NT2/D1 (cell line): ENCODE data around the gene HBEGF.

Experiments
- DNase-seq: peaks from one replicate; pipeline ENCODE4 v3.0.0-alpha.2; 2011; ENCODE audit warnings: low read depth, low spot score
- H3K27me3 ChIP-seq: 2 replicates; pipeline ENCODE4 v1.6.0; 2011; ENCODE audit warnings: mild to moderate bottlenecking; ENCODE audit not compliant: insufficient read length, insufficient read depth
- H3K36me3 ChIP-seq: 2 replicates; pipeline ENCODE4 v1.6.1; 2011; ENCODE audit warnings: mild to moderate bottlenecking, low read length, mixed read lengths; ENCODE audit not compliant: insufficient read depth, insufficient read length
- H3K4me1 ChIP-seq: 2 replicates; pipeline ENCODE4 v1.5.1; 2011; ENCODE audit not compliant: insufficient read depth, insufficient read length
- H3K4me3 ChIP-seq: 2 replicates; pipeline ENCODE4 v1.5.1; 2011; ENCODE audit warnings: low read depth; ENCODE audit not compliant: insufficient read length
- H3K9ac ChIP-seq: 2 replicates; pipeline ENCODE4 v1.6.0; 2011; ENCODE audit warnings: low read depth; ENCODE audit not compliant: insufficient read length
- H3K9me3 ChIP-seq: 2 replicates; pipeline ENCODE4 v1.5.1; 2011; ENCODE audit warnings: mild to moderate bottlenecking, low read length; ENCODE audit not compliant: insufficient read depth
- SUZ12 ChIP-seq: IDR thresholded peaks from 2 replicates; pipeline ENCODE4 v1.6.1; 2011; ENCODE audit not compliant: insufficient read length, insufficient read depth; ENCODE audit errors: extremely low read depth
- YY1 ChIP-seq: IDR thresholded peaks from 2 replicates; pipeline ENCODE4 v1.6.1; 2011; ENCODE audit not compliant: insufficient read length, insufficient read depth
- ZNF274 ChIP-seq: IDR thresholded peaks from 2 replicates; pipeline ENCODE4 v1.6.1; 2011; ENCODE audit warnings: mild to moderate bottlenecking, low read depth, low read length

Gene HBEGF

DNA sequence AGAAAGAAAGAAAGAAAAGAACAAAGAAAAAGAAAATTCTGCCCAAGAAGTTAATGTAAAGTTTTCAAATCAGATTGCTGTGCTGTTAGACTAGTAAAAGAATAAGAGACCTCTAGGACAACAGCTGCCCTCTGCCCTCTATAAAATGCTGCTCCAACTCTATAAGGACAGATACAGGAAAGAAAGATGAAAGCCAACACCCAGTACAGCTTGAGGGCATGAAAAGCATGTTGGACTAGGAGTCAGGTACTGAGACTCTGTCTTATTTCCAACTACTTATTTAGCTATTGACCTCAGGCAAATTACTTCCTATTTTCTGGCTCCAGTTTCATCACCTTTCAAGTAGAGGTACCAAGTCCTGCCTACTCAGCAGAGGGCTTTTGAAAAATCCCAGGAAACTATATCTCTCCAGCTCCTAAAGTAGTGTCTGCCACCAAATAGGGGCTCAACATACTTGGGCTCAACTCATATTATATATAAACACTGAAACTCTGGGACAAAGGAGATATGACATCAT is 5.7 kb downstream of the HBEGF start:
- peaks cover 3% of the 10 kb centered on the region for H3K27me3 ChIP-seq
- H3K4me3 ChIP-seq = no peak overlapping the region
- no peak for TF ChIP-seq ZNF274
- TF ChIP-seq YY1 = no peak
- TF ChIP-seq SUZ12 = no peak
- H3K36me3 ChIP-seq = peaks cover 74% of the 10 kb centered on the region
- no peaks in the 10 kb centered on the region for H3K9me3 ChIP-seq
- no peak for DNase-seq
- peaks cover 9% of the 10 kb centered on the region for H3K4me1 ChIP-seq
- no peak overlapping the region for H3K9ac ChIP-seq

DNA sequence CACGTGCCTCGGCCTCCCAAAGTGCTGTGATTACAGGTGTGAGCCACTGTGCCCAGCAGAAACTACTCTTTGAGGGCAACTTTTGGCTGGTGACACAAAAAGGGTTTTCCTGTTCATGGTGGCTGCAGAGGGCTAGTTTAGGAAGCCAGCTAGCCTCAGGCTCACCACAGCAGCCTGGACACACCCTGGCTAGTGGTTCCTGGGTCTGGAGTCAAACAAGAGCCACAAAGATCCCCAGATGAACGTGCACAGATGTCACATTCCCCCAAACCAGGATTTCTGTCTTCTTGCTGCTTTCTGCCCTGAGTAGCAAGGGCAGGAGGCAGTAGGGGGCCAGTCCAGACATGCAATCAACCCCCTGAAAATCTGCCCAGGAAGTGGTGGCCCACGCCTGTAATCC is 6.8 kb downstream of the HBEGF start:
- Histone ChIP-seq H3K4me3 (no peak overlapping the region), H3K36me3 (peaks cover 77% of the 10 kb centered on the region), H3K4me1 (peaks cover 2% of the 10 kb centered on the region), H3K9me3 (no peaks in the 10 kb centered on the region), H3K27me3 (no peaks in the 10 kb centered on the region), H3K9ac (no peak overlapping the region)
- no peak for TF ChIP-seq SUZ12
- no peak for TF ChIP-seq ZNF274
- no peak for TF ChIP-seq YY1
- DNase-seq = no peak

DNA sequence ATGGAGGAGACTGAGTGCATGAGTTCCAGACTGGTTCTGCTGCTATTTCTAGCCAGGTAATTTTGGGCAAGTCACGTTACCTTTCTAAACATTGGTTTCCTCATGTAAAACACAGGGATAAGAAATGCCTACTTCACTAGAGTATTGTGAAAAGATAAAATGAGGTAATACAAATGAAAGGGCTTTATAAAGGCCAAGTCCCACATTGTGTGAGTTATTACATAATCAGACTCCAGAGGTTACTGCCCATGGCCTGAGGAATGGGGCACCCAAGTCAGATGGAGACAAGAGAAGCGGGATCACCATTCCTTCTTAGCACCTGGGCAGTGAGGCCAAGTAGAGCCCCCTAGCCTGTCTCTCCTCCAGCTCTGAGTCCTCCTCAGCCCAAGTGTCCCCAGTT is 7.5 kb downstream of the HBEGF start:
- no peak for DNase-seq
- Histone ChIP-seq H3K36me3 (peaks cover 78% of the 10 kb centered on the region), H3K4me1 (no peaks in the 10 kb centered on the region)

DNA sequence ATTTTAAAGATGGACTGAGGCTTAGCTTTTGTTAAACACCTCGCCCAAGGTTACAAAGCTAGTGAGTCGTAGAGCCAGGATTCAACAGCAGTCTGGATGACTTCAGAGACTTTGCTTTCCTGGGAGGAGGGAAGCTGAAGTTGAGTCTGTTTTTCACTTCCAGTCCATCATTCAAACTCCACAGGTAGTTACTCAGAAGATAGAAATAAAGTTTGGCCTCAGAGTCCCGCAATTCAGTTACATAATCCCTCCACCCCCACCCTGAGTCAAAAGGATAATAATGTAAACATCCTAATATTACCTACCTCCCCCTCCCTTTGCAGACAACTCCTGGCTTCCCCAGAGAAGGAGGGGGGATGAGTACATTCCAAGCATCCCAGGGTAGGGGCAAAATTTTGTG is 8.1 kb downstream of the HBEGF start:
- no peak overlapping the region for H3K4me3 ChIP-seq
- DNase-seq = no peak
- no peaks in the 10 kb centered on the region for H3K27me3 ChIP-seq
- no peaks in the 10 kb centered on the region for H3K9me3 ChIP-seq
- no peak overlapping the region for H3K9ac ChIP-seq
- TF ChIP-seq ZNF274 = no peak
- no peak for TF ChIP-seq YY1
- no peak for TF ChIP-seq SUZ12
- peaks cover 78% of the 10 kb centered on the region for H3K36me3 ChIP-seq
- no peaks in the 10 kb centered on the region for H3K4me1 ChIP-seq

More for the DNA sequence above, 7.5 kb downstream of the HBEGF start:
- Histone ChIP-seq H3K9me3 (no peaks in the 10 kb centered on the region), H3K4me3 (no peak overlapping the region), H3K27me3 (no peaks in the 10 kb centered on the region), H3K9ac (no peak overlapping the region)
- TF ChIP-seq YY1 (no peak), SUZ12 (no peak), ZNF274 (no peak)

DNA sequence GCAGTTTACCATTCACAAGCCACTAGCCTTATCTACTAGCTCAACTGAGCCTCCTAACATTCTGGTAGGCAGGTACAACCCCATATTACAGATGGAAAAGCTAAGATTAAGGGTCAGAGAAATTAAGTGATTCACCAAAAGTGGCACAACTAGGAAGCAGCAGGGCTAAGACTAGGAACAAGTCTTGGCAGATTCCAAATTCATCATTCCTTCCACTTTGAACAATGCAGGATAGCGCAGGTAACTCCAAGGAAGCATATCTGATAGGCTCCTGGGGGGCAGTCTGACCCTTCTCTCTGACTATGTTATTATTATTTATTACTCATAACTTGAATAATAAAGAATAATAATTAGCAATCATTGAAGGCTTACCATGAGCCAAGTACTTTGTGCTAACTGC is 8.5 kb downstream of the HBEGF start:
- no peaks in the 10 kb centered on the region for H3K9me3 ChIP-seq
- H3K36me3 ChIP-seq = peaks cover 78% of the 10 kb centered on the region
- no peak overlapping the region for H3K9ac ChIP-seq
- H3K27me3 ChIP-seq = no peaks in the 10 kb centered on the region
- H3K4me3 ChIP-seq = no peak overlapping the region
- no peak for DNase-seq
- no peak for TF ChIP-seq YY1
- H3K4me1 ChIP-seq = no peaks in the 10 kb centered on the region

DNA sequence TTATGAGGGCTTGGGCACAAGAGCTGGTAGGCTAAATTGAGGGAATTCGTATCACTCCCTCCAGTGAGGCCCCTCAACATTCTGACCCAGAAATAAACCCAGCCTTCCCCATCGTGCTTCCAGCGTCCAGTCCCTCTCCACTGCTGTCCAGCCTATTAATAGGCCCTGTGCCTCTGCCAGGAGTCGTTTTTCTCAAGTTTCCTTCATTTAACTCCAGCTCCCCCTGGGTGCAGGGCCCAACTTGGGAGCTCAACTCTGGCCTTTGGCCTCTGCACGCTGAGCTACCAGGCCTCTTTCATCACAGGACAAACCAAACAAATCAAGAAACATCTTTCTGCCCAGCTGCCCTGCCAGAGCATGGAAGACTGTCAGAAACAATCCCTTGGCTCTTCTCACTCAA is 10.0 kb downstream of the HBEGF start:
- no peak overlapping the region for H3K4me3 ChIP-seq
- peaks cover 73% of the 10 kb centered on the region for H3K36me3 ChIP-seq
- no peaks in the 10 kb centered on the region for H3K27me3 ChIP-seq
- TF ChIP-seq SUZ12 = no peak
- TF ChIP-seq YY1 = no peak
- TF ChIP-seq ZNF274 = no peak
- H3K9ac ChIP-seq = no peak overlapping the region
- no peaks in the 10 kb centered on the region for H3K4me1 ChIP-seq
- no peak for DNase-seq
- no peaks in the 10 kb centered on the region for H3K9me3 ChIP-seq

DNA sequence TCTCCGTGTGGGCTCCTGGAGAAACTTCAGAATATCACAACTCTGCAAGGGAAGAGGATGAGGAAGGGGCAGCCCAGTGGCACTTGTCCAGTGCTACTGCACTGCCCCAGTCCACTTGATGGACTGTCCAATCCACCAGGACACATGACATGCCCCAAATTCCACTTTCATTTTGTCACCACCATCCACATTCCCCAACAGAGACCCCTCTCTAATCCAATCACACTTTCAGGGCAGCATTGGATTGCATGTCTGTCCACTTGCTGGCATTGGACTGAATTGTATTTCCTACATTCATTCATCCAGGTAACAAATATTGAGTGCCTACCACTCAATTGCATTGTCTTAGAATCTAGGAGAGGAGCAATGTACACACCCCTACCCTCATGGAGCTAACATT is 14.8 kb downstream of the HBEGF start:
- Histone ChIP-seq H3K9ac (no peak overlapping the region), H3K36me3 (peaks cover 44% of the 10 kb centered on the region), H3K27me3 (no peaks in the 10 kb centered on the region), H3K4me3 (no peak overlapping the region), H3K9me3 (no peaks in the 10 kb centered on the region), H3K4me1 (no peaks in the 10 kb centered on the region)
- no peak for DNase-seq
- TF ChIP-seq YY1 = no peak
- TF ChIP-seq ZNF274 = no peak
- TF ChIP-seq SUZ12 = no peak

DNA sequence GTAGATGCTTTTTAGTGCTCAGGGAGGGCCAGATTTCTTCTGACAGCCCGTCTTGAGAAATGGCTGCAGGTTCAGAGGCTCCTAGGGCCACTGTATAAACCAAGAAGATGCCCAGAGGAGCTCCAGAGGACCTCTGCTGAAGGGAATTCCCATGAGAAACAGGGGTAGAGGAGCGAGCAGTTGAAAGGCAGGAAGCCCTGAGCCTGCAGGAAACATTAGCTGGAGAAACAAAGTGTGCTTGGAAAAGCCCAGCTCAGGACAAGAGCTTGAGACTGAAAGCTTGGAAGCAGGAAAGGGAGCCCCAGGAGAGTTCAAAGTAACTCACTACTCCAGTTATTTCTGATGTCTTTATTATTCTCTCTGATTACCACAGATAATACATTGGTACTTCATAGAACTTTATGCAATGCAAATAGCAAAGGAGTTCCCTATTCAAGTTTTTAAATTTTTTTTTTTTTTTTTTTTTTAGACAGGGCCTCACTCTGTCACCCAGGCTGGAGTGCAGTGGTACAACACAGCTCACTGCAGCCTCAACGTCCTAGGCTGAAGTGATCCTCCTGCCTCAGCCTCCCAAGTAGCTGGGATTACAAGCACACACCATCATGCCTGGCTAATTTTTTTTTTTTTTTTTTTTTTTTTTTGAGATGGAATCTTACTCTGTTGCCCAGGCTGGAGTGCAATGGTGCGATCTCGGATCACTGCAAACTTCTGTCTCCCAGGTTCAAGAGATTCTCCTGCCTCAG is 16.5 kb downstream of the HBEGF start:
- no peaks in the 10 kb centered on the region for H3K9me3 ChIP-seq
- H3K4me1 ChIP-seq = no peaks in the 10 kb centered on the region
- TF ChIP-seq SUZ12 (no peak), YY1 (no peak), ZNF274 (no peak)
- no peak for DNase-seq
- H3K4me3 ChIP-seq = no peak overlapping the region
- no peak overlapping the region for H3K9ac ChIP-seq
- peaks cover 30% of the 10 kb centered on the region for H3K36me3 ChIP-seq
- no peaks in the 10 kb centered on the region for H3K27me3 ChIP-seq
